Breast epithelium (tissue), 4 donors: ENCODE measurements around the gene PRH1. TPM values are rescaled to one million over a fixed set of nuclear protein-coding genes. Genes with fewer than 3 reads are reported as not detected.

ENCODE experiments used
- DNase-seq, 2 donors: peaks; one replicate each; pipeline ENCODE4 v3.0.0-alpha.2; 2019; ENCODE audit warnings: low spot score in 2 of 2
- H3K27ac ChIP-seq, 2 donors: fragments of 200-600 bp; sonication (generic) in 1 of 2; one replicate each; pipeline ENCODE4 v1.5.1; 2016 to 2019; ENCODE audit warnings: mild to moderate bottlenecking in 1 of 2
- H3K27me3 ChIP-seq, 2 donors: fragments of 200-600 bp; sonication (generic) in 1 of 2; one replicate each; pipeline versions ENCODE4 v1.5.1 to v1.6.0; 2017 to 2019; ENCODE audit warnings: control low read depth in 1 of 2, mild to moderate bottlenecking in 1 of 2
- H3K36me3 ChIP-seq: fragments of 200-600 bp; one replicate; pipeline ENCODE4 v1.5.1; 2019
- H3K4me1 ChIP-seq, 2 donors: fragments of 200-600 bp; sonication (generic); one replicate each; pipeline ENCODE4 v1.5.1; 2016 to 2019; ENCODE audit warnings: control low read depth in 1 of 2
- H3K4me3 ChIP-seq, 3 donors: fragments of 200-600 bp; sonication (generic); 1 replicate in 2 of 3; 2 replicates in 1 of 3; pipeline ENCODE4 v1.5.1; 2016 to 2019; ENCODE audit warnings: mild to moderate bottlenecking in 3 of 3, moderate library complexity in 2 of 3
- H3K9me3 ChIP-seq, 2 donors: fragments of 200-600 bp; sonication (generic) in 1 of 2; one replicate each; pipeline ENCODE4 v1.5.1; 2016 to 2019; ENCODE audit warnings: control low read depth in 1 of 2
- POLR2A ChIP-seq: fragments of 450-650 bp; IDR thresholded peaks from one replicate; pipeline ENCODE4 v1.6.1; 2016; ENCODE audit warnings: antibody characterized with exemption, mild to moderate bottlenecking, moderate library complexity
- POLR2AphosphoS5 ChIP-seq, 3 donors: sonication (generic); formaldehyde crosslinking; IDR thresholded peaks; one replicate each; pipeline ENCODE4 v1.6.1; 2017; ENCODE audit warnings: antibody characterized with exemption in 3 of 3
- intact Hi-C: fragments of 100-400 bp; cut with DNase I; formaldehyde crosslinking; loops from one replicate; pipeline ENCODE4 v1.15.1; 2023; ENCODE audit warnings: low total_unique reads
- total RNA-seq, 3 donors: library from RNA; depleted of rRNA; stranded (reverse); fragments of >200 nt; gene quantifications; one replicate each; pipeline ENCODE4 v1.1.0, GENCODE V29; 2016
- TF ChIP-seq, protein P1 (sequence below), 3 donors: fragments of 450-650 bp; IDR thresholded peaks; one replicate each; pipeline ENCODE4 v1.5.1; 2016 to 2017; ENCODE audit warnings: antibody characterized with exemption in 3 of 3, mild to moderate bottlenecking in 3 of 3, moderate library complexity in 3 of 3

Gene PRH1
- total RNA-seq = 10 to 100 TPM; 30.9 to 72.6 (median 39.0) TPM

- H3K27ac ChIP-seq = no peak within 1 kb of the TSS
- intact Hi-C loops = no loop called here
- TF ChIP-seq POLR2AphosphoS5 (IDR thresholded peaks at IDR 0.05) (no peak), POLR2A (no peak)
- TF ChIP-seq, protein P1, sequence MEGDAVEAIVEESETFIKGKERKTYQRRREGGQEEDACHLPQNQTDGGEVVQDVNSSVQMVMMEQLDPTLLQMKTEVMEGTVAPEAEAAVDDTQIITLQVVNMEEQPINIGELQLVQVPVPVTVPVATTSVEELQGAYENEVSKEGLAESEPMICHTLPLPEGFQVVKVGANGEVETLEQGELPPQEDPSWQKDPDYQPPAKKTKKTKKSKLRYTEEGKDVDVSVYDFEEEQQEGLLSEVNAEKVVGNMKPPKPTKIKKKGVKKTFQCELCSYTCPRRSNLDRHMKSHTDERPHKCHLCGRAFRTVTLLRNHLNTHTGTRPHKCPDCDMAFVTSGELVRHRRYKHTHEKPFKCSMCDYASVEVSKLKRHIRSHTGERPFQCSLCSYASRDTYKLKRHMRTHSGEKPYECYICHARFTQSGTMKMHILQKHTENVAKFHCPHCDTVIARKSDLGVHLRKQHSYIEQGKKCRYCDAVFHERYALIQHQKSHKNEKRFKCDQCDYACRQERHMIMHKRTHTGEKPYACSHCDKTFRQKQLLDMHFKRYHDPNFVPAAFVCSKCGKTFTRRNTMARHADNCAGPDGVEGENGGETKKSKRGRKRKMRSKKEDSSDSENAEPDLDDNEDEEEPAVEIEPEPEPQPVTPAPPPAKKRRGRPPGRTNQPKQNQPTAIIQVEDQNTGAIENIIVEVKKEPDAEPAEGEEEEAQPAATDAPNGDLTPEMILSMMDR (IDR thresholded peaks at IDR 0.05) = no peak
Observed at GRCh38 chr12:10884086-10884725, at the start of gene PRH1. TSS of gene PRH1 (minus strand) at chr12:10884255. CDS start at chr12:10884217, 38 bp downstream.

GRCh38 chr12:10928746-10929286 is 44.8 kb upstream of the PRH1 start, which contains the start of gene PRH2:
TSS of gene PRH2 (plus strand) at chr12:10929236. CDS start at chr12:10929274, 38 bp downstream.
- H3K9me3 ChIP-seq = no peaks in the 10 kb centered on the region
- no peaks in the 10 kb centered on the region for H3K36me3 ChIP-seq
- H3K4me3 ChIP-seq = no peak within 1 kb of the TSS
- H3K27me3 ChIP-seq = no peaks in the 10 kb centered on the region
- TF ChIP-seq POLR2AphosphoS5 (IDR thresholded peaks at IDR 0.05) (no peak), POLR2A (no peak)
- TF ChIP-seq, protein P1 (IDR thresholded peaks at IDR 0.05) = no peak
- DNase-seq = no peak
- no peak within 1 kb of the TSS for H3K27ac ChIP-seq
- intact Hi-C loops = no loop called here
- H3K4me1 ChIP-seq = no peaks in the 10 kb centered on the region

More at GRCh38 chr12:10884086-10884725, at the start of gene PRH1:
- Histone ChIP-seq H3K27me3 (no peaks in the 10 kb centered on the region), H3K36me3 (peaks cover 3% of the 10 kb centered on the region), H3K9me3 (no peaks in the 10 kb centered on the region), H3K4me1 (no peaks in the 10 kb centered on the region), H3K4me3 (no peak within 1 kb of the TSS)
- no peak for DNase-seq

- intact Hi-C loops = no loop called here
- Histone ChIP-seq H3K36me3 (no peaks in the 10 kb centered on the region), H3K4me1 (no peaks in the 10 kb centered on the region), H3K4me3 (no peak overlapping the region), H3K27ac (no peak overlapping the region), H3K27me3 (no peaks in the 10 kb centered on the region), H3K9me3 (no peaks in the 10 kb centered on the region)
- TF ChIP-seq, protein P1 (IDR thresholded peaks at IDR 0.05) = no peak
- TF ChIP-seq POLR2A (no peak), POLR2AphosphoS5 (IDR thresholded peaks at IDR 0.05) (no peak)
- DNase-seq = no peak
Observed at GRCh38 chr12:10926269-10926668, 42.2 kb upstream of the PRH1 start.

- H3K27ac ChIP-seq = no peak overlapping the region
- intact Hi-C loops = no loop called here
- no peaks in the 10 kb centered on the region for H3K36me3 ChIP-seq
- DNase-seq = no peak
- H3K4me1 ChIP-seq = no peaks in the 10 kb centered on the region
- H3K4me3 ChIP-seq = no peak overlapping the region
- TF ChIP-seq POLR2A (no peak), POLR2AphosphoS5 (IDR thresholded peaks at IDR 0.05) (no peak)
- TF ChIP-seq, protein P1 (IDR thresholded peaks at IDR 0.05) = no peak
- H3K27me3 ChIP-seq = no peaks in the 10 kb centered on the region
- H3K9me3 ChIP-seq = no peaks in the 10 kb centered on the region
Observed at GRCh38 chr12:10919809-10920208, 35.8 kb upstream of the PRH1 start.

DNA sequence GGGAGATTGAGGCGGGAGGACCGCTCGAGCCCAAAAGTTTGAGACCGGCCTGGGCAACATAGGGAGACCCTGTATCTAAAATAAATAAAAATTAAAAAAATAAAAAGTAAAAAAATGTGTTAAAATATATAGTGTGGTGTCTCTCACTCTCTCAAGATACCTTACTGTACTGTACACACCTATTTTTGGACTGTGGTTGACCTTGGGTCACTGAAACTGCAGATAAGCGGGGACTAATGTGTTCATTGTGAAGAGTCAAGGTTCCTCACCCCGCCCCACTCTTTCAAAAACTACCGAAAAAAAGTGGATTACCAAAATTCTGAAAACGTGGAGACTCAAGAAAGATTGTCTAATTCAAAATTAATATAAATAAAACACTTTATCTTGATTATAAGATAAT is 26.3 kb upstream of the PRH1 start:
- Histone ChIP-seq H3K27ac (no peak overlapping the region), H3K27me3 (no peaks in the 10 kb centered on the region), H3K36me3 (no peaks in the 10 kb centered on the region), H3K4me1 (no peaks in the 10 kb centered on the region), H3K9me3 (peaks cover under 1 to 6% of the 10 kb centered on the region in 2 donors), H3K4me3 (no peak overlapping the region)
- intact Hi-C loops = no loop called here
- TF ChIP-seq POLR2AphosphoS5 (IDR thresholded peaks at IDR 0.05) = no peak
- no peak for TF ChIP-seq POLR2A
- TF ChIP-seq, protein P1 (IDR thresholded peaks at IDR 0.05) = no peak
- no peak for DNase-seq
